PFSK-1 (cell line): ENCODE results near the gene LCP2.

Experiments
- POLR2AphosphoS5 ChIP-seq: IDR thresholded peaks from 2 replicates; pipeline ENCODE4 v1.6.1; 2012; ENCODE audit warnings: low read depth, mild to moderate bottlenecking, control low read depth, low read length, moderate library complexity
- SIN3A ChIP-seq: IDR thresholded peaks from 2 replicates; pipeline ENCODE4 v1.6.1; 2012; ENCODE audit warnings: mild to moderate bottlenecking, low read length, moderate library complexity, borderline replicate concordance; ENCODE audit not compliant: insufficient read depth
- TAF1 ChIP-seq: IDR thresholded peaks from 2 replicates; pipeline ENCODE4 v1.6.1; 2012; ENCODE audit warnings: low read length, control low read depth, borderline replicate concordance; ENCODE audit not compliant: insufficient read depth
- TF ChIP-seq, protein P1 (sequence below), 2 experiments: IDR thresholded peaks; 2 replicates each; pipeline versions ENCODE4 v1.6.1 to v1.8.0; 2011 to 2012; ENCODE audit warnings: low read depth in 2 of 2, low read length in 2 of 2, control low read depth in 1 of 2, inconsistent platforms in 1 of 2, mild to moderate bottlenecking in 1 of 2, moderate library complexity in 1 of 2; ENCODE audit not compliant: insufficient read depth in 1 of 2

DNA sequence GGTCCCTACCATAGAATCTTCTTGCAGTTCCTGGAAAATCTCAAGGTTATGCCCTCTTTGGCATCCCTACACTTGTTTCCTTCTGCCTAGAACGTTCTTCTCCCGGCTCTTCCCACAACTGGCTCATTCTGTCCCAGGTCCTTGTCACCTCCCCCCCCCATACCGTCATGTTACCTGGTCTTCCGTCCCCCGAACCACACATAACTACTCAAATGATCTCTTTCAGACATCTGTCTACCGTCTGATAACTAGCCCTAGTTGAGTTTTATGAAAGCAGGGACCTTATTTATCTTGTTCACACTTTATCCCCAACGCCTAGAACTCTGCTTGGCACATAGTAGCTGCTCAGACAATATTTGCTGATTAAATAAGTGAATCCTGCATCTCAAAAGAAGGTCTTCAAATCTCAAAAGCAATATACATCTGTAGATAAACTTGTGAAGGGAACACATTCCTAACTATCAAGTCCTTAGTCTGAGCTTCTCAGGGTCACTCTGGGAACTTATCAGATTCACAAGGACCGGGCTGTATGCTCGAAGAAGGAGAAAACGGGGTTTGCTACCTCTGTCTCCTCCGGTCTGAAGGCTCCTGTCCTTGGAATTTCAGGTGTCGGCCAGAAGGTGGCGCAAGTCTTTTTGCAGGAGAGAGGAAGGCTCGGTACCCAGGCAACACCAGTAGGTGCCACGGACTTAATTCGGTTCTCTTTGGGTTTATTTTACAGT is 30.0 kb downstream of the LCP2 start:
- no peak for TF ChIP-seq TAF1
- TF ChIP-seq, protein P1, sequence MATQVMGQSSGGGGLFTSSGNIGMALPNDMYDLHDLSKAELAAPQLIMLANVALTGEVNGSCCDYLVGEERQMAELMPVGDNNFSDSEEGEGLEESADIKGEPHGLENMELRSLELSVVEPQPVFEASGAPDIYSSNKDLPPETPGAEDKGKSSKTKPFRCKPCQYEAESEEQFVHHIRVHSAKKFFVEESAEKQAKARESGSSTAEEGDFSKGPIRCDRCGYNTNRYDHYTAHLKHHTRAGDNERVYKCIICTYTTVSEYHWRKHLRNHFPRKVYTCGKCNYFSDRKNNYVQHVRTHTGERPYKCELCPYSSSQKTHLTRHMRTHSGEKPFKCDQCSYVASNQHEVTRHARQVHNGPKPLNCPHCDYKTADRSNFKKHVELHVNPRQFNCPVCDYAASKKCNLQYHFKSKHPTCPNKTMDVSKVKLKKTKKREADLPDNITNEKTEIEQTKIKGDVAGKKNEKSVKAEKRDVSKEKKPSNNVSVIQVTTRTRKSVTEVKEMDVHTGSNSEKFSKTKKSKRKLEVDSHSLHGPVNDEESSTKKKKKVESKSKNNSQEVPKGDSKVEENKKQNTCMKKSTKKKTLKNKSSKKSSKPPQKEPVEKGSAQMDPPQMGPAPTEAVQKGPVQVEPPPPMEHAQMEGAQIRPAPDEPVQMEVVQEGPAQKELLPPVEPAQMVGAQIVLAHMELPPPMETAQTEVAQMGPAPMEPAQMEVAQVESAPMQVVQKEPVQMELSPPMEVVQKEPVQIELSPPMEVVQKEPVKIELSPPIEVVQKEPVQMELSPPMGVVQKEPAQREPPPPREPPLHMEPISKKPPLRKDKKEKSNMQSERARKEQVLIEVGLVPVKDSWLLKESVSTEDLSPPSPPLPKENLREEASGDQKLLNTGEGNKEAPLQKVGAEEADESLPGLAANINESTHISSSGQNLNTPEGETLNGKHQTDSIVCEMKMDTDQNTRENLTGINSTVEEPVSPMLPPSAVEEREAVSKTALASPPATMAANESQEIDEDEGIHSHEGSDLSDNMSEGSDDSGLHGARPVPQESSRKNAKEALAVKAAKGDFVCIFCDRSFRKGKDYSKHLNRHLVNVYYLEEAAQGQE (IDR thresholded peaks at IDR 0.05; ENCODE audit: insufficient read depth in 1 of 2, low read depth in 2 of 2, low read length in 2 of 2) = no peak
- TF ChIP-seq SIN3A = no peak
- TF ChIP-seq POLR2AphosphoS5 = no peak
